Aorta (tissue), 5 donors: ENCODE results near the gene TMEM91. TPM values are rescaled to one million over a fixed set of nuclear protein-coding genes. Genes with fewer than 3 reads are reported as not detected.

Experiments
- ATAC-seq: fragments of 200-7000 bp; cut with Tn5 transposase; one replicate; pipeline ENCODE4 v1.9.1; 2022; ENCODE audit warnings: moderate library complexity; ENCODE audit not compliant: low FRiP score
- DNase-seq, 2 donors: peaks; one replicate each; pipeline ENCODE4 v3.0.0-alpha.2; 2020
- H3K27ac ChIP-seq, 2 donors: one replicate each; pipeline ENCODE4 v1.5.1; 2013; ENCODE audit warnings: low read length in 2 of 2, mild to moderate bottlenecking in 2 of 2, moderate library complexity in 2 of 2, control low read depth in 1 of 2, inconsistent platforms in 1 of 2, low read depth in 1 of 2
- H3K27me3 ChIP-seq, 2 donors: one replicate each; pipeline ENCODE4 v1.6.1; 2013; ENCODE audit warnings: control low read depth in 1 of 2, low read length in 1 of 2, mild to moderate bottlenecking in 1 of 2, moderate library complexity in 1 of 2; ENCODE audit not compliant: insufficient read depth in 2 of 2, control insufficient read depth in 1 of 2
- H3K36me3 ChIP-seq, 2 donors: one replicate each; pipeline ENCODE4 v1.6.1; 2013; ENCODE audit warnings: control low read depth in 1 of 2, low read length in 1 of 2, mild to moderate bottlenecking in 1 of 2; ENCODE audit not compliant: insufficient read depth in 2 of 2, control insufficient read depth in 1 of 2
- H3K4me1 ChIP-seq, 2 donors: one replicate each; pipeline ENCODE4 v1.6.1; 2013; ENCODE audit warnings: low read length in 2 of 2, control low read depth in 1 of 2, mild to moderate bottlenecking in 1 of 2, moderate library complexity in 1 of 2; ENCODE audit not compliant: insufficient read depth in 2 of 2, control insufficient read depth in 1 of 2
- H3K4me3 ChIP-seq, 2 donors: one replicate each; pipeline ENCODE4 v1.5.1; 2013; ENCODE audit warnings: low read length in 2 of 2, control low read depth in 1 of 2, mild to moderate bottlenecking in 1 of 2
- H3K9me3 ChIP-seq: one replicate; pipeline ENCODE4 v1.6.1; 2013; ENCODE audit warnings: mild to moderate bottlenecking, low read length; ENCODE audit not compliant: control insufficient read depth
- WGBS, 2 donors: extraction: QIAGEN DNeasy Blood & Tissue Kit; methylation state at CpG; one replicate each; pipeline ENCODE4 v1.1.7; 2013; 5-methylcytosine and 5-hydroxymethylcytosine counted together
- intact Hi-C, 2 donors: fragments of 100-400 bp; cut with DNase I; formaldehyde crosslinking; loops; one replicate each; pipeline versions ENCODE4 v1.14.2 to v1.15.0; 2022
- long read RNA-seq, 2 donors: library from polyadenylated mRNA; unstranded; transcript quantifications; one replicate each; pipeline ENCODE4 v2.0.0, GENCODE V29; 2020 to 2021
- polyA plus RNA-seq, 2 donors: library from polyadenylated mRNA; stranded (reverse); fragments of 200-250 nt; gene quantifications; one replicate each; pipeline ENCODE4 v1.2.3, GENCODE V29; 2013
- total RNA-seq, 2 donors: library from RNA; stranded (reverse); fragmentation: NEBNext Ultra II Directional; extraction: Animal tissue kit (Norgen Biotek cat#: 25700); gene quantifications; one replicate each; pipeline ENCODE4 v1.2.1, GENCODE V29; 2021
- donor health status: healthy with polysubstance abuse.
- donor health status: Bipolar disorder and iron deficiency.
- donor health status: DM: no; HTN: no; CAD: no.
- donor health status: DM: no; HTN: no; CAD: no.
- donor health status: DM: yes; HTN: yes; CAD: no.

TMEM91 gene
- 10 to 100 TPM in 1 of 2 donors, 1 to 10 TPM in 1; 9.5 to 28.2 TPM for total RNA-seq
- polyA plus RNA-seq, result 10 to 100 TPM in 1 of 2 donors, 1 to 10 TPM in 1; 8.9 to 55.8 TPM
- long read RNA-seq, donor 1, partial matches to known transcripts, result 1 of 11 reads
- long read RNA-seq, donor 1, other reads (novel, unspliced or antisense), result 6 of 11 reads
- long read RNA-seq, donor 2, partial matches to known transcripts, result 0 of 19 reads
- long read RNA-seq, donor 2, other reads (novel, unspliced or antisense), result 10 of 19 reads

DNA sequence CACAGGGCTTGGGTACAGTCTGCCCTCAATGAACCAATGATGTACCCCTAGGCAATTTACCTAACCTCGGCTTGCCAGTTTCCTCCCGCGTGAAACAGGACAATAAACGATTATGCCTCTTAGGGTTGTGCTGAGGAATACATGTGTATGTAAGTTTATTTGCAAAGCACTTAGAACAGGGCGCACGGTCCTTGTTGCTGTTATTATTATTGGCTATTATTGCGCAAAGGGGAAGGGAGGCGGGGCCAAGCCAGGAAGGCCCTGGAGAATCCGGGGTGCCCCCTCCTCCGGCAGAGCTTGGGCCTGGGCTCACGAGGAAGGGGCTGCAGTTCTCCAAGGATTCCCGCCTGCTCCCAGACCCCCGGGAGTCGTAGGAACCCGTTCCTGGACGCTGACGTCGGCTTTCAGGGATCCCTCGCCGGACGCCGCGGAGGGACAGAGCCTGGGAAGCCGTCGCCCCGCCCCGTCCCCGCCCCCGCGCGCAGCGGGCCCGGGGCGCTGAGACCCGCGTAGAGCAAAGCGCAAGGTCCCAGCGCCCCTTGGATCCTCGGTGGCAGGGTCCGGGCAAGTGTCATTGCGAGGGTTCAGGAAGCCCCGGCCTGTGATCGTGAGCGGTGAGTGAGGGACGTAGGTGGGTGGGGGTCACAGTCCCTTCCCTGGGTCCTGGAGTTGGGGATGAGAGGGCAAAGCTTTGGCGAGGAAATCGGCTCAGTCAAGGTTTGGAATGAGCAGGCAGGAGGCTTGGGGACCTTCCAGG lies at the start of gene TMEM91:
TSS of gene TMEM91 (plus strand) at position 293 of the 757 bp plus-strand sequence. CDS start 1,777 bp downstream, outside the sequence.
- Histone ChIP-seq H3K9me3 (no peaks in the 10 kb centered on the region), H3K27me3 (no peaks in the 10 kb centered on the region), H3K27ac (peak within 1 kb of the TSS in 1 of 2 donors; percentile 62), H3K36me3 (no peaks in the 10 kb centered on the region), H3K4me1 (no peaks in the 10 kb centered on the region), H3K4me3 (peak within 1 kb of the TSS; percentile 2 to 43)
- WGBS, 2 donors, result 2% methylated on average over 43 to 47 of the region's 47 CpGs
- intact Hi-C loops, result no loop called here
- ATAC-seq (peak; percentile 76), DNase-seq (peak; percentile 64 to 84)

DNA sequence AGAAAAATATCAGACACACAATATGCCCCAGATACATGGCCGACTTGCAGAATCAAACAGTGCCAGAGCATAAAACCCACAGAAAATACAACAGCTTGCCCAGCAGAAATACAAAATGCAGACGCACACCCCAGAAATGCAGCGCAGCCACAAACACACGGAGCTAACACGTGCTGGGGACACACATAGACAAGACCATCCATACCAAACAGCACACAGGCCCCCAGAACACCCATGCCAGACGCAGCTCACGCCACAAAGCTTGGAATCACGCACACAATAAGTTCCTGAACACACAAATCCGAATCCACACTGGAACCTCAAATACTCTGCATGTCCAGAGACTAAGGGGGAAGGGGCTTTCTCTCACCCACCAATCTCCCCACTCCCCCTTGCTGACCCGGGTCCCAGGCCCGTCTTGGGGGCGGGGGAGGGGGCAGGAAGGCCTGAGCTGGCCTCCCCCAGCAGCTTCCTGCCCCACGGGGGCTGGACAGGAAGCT lies 49.2 kb upstream of the TMEM91 start:
- Histone ChIP-seq H3K4me3 (no peak overlapping the region), H3K9me3 (no peaks in the 10 kb centered on the region), H3K4me1 (no peaks in the 10 kb centered on the region), H3K27me3 (no peaks in the 10 kb centered on the region), H3K27ac (peak overlapping the region in 1 of 2 donors; percentile 14), H3K36me3 (peaks cover 0 to 1% of the 10 kb centered on the region in 2 donors)
- ATAC-seq (no peak), DNase-seq (no peak)
- intact Hi-C loops, result no loop called here
- WGBS, 2 donors, result 59 to 70% methylated on average over 13 of the region's 13 CpGs

DNA sequence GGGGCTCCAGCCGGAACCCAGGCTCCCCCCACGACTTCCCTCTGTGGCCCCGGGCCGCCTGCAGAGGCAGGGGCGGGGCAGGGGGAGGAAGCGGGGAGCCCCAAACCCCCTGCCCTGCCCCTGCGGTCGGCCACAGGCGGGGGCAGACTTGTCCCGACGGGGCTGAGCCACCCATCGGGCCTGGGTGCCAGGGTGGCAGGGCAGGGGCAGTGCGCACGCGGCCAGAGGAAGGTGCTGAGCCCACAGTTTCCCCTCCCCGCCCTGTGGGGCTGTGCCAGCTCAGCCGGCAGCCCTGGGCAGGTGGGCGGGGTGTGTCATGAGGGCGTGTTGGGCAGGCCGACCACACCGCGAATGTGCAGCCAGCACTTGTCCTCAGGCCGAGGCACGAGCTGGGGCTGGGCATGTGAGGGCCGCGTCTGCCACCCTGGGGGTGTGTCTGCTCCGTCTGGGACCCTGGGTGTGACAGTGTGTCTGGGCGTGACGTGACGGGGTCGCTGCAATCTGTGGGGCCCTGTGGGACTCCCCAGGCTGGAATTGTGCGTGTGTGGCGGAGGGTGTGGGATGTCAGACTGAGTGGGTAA lies 48.7 kb upstream of the TMEM91 start:
- ATAC-seq (peak; percentile 44), DNase-seq (peak; percentile 85 to 86)
- peak overlapping the region in 1 of 2 donors; percentile 2 for H3K27ac ChIP-seq
- no peak overlapping the region for H3K4me3 ChIP-seq
- H3K9me3 ChIP-seq, result no peaks in the 10 kb centered on the region
- peaks cover 0 to 2% of the 10 kb centered on the region in 2 donors for H3K36me3 ChIP-seq
- intact Hi-C loops, result no loop called here
- no peaks in the 10 kb centered on the region for H3K27me3 ChIP-seq
- no peaks in the 10 kb centered on the region for H3K4me1 ChIP-seq
- 39 to 60% methylated on average over 32 to 33 of the region's 33 CpGs for WGBS, 2 donors

DNA sequence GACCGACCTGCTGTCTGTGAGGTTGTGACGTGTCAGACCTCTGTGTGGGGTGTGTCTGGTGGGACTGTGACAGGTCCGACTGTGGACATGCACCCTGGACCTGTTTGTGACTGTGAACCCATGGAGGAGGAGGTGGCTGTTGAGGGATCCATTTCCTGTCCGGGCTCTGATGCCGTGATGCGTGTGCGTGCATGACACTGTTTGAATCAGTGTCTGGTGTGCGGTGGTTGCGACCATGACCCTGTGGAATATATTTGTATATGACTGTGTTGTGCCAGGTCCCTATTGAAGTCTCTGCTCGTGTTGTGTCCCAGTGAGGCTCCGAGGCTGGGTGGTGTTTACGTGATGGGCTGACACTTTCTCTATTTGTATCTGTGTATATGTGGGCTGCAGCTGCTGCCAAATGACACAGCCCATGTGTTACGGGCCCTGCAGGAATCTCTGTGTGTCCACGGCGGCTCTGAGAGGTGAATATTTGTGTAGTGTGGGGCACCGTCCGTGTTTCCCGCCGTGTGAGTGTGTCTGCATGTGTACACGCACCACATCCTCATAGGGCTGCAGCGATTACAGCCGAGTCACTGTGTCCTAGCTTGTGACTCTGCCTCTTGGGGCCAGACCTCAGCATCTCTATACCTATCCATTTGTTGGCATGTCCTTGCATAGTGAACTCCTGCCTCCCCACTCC lies 48.0 kb upstream of the TMEM91 start:
- no peaks in the 10 kb centered on the region for H3K4me1 ChIP-seq
- H3K27ac ChIP-seq, result no peak overlapping the region
- ATAC-seq (no peak), DNase-seq (no peak)
- no peak overlapping the region for H3K4me3 ChIP-seq
- 76 to 81% methylated on average over 22 of the region's 22 CpGs for WGBS, 2 donors
- no peaks in the 10 kb centered on the region for H3K9me3 ChIP-seq
- no peaks in the 10 kb centered on the region for H3K27me3 ChIP-seq
- peaks cover 0 to 2% of the 10 kb centered on the region in 2 donors for H3K36me3 ChIP-seq
- intact Hi-C loops, result no loop called here

DNA sequence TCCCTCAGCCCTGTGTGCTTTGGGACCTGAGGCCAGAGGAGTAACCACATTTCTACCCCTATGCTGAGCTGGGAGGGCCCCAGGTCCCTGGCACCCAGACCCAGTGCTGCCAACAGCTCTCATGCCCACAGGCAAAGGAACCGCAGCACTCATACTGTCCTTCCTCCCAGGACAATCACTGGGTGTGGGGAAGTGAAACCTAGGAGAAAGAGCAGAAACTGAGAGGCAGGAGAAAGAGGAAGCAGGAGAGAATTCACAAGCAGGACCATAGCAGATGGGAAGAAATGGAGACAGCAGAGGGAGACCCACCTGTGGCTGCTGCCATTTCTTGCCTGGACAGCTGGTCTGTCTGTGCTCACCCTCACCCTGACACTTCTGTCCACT lies 47.5 kb upstream of the TMEM91 start:
- H3K9me3 ChIP-seq, result no peaks in the 10 kb centered on the region
- ATAC-seq, result no peak
- peak in 1 of 2 donors; percentile 73 for DNase-seq
- no peak overlapping the region for H3K27ac ChIP-seq
- WGBS, 2 donors, result 95 to 100% methylated on average over 1 of the region's 1 CpG
- no peaks in the 10 kb centered on the region for H3K27me3 ChIP-seq
- no peak overlapping the region for H3K4me3 ChIP-seq
- H3K4me1 ChIP-seq, result no peaks in the 10 kb centered on the region
- peaks cover 0 to 2% of the 10 kb centered on the region in 2 donors for H3K36me3 ChIP-seq
- intact Hi-C loops, result no loop called here

DNA sequence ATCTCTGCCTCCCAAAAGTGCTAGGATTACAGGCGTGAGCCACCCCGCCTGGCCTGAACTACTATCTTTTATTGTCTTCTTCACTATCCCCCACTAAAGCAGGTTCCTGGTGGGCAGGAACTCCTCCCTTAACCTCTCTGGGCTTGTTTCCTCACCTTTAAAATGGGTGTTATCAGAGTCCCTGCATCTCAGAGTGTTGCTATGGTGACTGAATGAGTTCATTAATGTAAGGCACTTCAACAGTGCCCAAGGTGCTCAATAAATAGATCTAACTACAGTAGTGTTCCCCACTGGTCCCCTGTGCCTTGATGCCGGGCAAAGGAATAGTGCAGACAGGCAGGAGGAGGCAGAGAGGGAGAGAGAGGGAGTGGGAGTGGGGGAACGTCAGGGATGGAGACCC lies 45.9 kb upstream of the TMEM91 start:
- DNase-seq (no peak), ATAC-seq (no peak)
- no peaks in the 10 kb centered on the region for H3K9me3 ChIP-seq
- no peaks in the 10 kb centered on the region for H3K4me1 ChIP-seq
- no peak overlapping the region for H3K4me3 ChIP-seq
- no peak overlapping the region for H3K27ac ChIP-seq
- WGBS, 2 donors, result 85 to 89% methylated on average over 4 of the region's 4 CpGs
- intact Hi-C loops, result no loop called here
- H3K27me3 ChIP-seq, result no peaks in the 10 kb centered on the region
- peaks cover 0 to 2% of the 10 kb centered on the region in 2 donors for H3K36me3 ChIP-seq

DNA sequence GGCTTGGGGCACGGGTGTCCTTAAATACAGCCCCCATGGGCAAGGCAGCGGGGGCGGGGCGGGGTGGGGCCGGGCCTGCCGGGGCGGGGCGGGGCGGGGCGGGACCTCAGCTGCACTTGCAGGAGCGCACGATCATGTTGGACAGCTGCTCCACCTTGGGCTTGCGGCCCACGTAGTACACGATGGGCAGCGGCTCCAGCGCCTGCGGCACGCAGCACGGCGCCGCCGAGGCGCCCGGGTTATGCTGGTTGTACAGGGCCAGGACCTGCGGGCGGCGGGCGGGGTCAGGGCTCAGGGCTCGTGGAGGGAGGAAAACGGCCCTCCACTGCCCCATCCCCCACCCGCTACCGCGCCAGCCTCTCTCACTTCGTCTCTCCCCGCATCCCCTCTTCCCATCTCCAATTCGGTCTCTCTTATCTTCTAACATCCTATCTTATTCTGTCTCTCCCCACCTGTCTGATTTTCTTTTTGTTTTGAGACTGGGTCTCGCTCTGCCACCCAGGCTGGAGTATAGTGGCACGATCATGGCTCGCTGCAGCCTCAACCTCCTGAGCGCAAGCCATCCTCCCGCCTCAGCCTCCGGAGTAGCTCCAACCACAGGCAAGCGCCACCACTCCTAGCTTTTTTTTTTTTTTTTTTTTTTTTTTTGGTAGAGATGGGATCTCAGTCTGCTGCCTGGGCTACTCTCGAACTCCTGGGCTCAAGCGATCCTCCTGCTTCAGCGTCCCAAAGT lies 45.2 kb upstream of the TMEM91 start:
- Histone ChIP-seq H3K4me3 (no peak overlapping the region), H3K27me3 (no peaks in the 10 kb centered on the region), H3K27ac (no peak overlapping the region), H3K9me3 (no peaks in the 10 kb centered on the region), H3K36me3 (peaks cover 0 to 2% of the 10 kb centered on the region in 2 donors), H3K4me1 (no peaks in the 10 kb centered on the region)
- WGBS, 2 donors, result 76 to 83% methylated on average over 35 to 47 of the region's 47 CpGs
- intact Hi-C loops, result no loop called here
- no peak for ATAC-seq
- DNase-seq, result no peak

DNA sequence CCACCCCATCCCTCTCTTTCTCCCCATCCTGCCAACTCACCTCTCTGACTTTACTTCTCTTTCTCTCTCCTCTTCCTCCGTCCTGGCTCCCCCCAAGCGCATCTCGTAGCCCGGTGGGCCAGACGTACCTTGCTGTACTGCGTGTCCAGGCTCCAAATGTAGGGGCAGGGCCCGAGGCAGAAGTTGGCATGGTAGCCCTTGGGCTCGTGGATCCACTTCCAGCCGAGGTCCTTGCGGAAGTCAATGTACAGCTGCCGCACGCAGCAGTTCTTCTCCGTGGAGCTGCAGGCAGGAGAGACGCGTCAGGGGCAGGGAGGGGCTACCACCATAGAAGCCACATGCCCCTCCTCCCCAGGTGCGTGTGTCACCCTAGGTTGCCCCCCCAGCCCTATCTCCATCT lies 44.3 kb upstream of the TMEM91 start:
- DNase-seq (no peak), ATAC-seq (no peak)
- Histone ChIP-seq H3K4me1 (no peaks in the 10 kb centered on the region), H3K27me3 (no peaks in the 10 kb centered on the region), H3K4me3 (no peak overlapping the region), H3K9me3 (no peaks in the 10 kb centered on the region), H3K27ac (no peak overlapping the region), H3K36me3 (peaks cover 0 to 2% of the 10 kb centered on the region in 2 donors)
- intact Hi-C loops, result no loop called here
- WGBS, 2 donors, result 86 to 90% methylated on average over 16 of the region's 16 CpGs
